Measurements from ENCODE around the gene NBPF11. TPM values are rescaled to one million over a fixed set of nuclear protein-coding genes. Genes with fewer than 3 reads are reported as not detected.

The NBPF11 gene
- total RNA-seq, 1 experiment from 2014 or later: 2.5 TPM

Other genes with a start within 250 kb of the NBPF11 start
- gene GJA8, start 249.5 kb downstream of the NBPF11 start, total RNA-seq (2014; rRNA removed; shearing (Covaris generic)): 0.12 TPM in 1 of 2 replicates, not detected in the other
- gene GPR89B, start 223.9 kb downstream of the NBPF11 start, total RNA-seq (2014; rRNA removed; shearing (Covaris generic)): 9.9 and 14.9 TPM in 2 replicates

Data from RPMI7951 (cell line).